Measurements from ENCODE around the gene HEPHL1. TPM values are rescaled to one million over a fixed set of nuclear protein-coding genes. Genes with fewer than 3 reads are reported as not detected.

The HEPHL1 gene
- total RNA-seq, 1 experiment from 2014 or later, result not detected

GRCh38 chr11:93983542-93984195 lies 37.5 kb upstream of the HEPHL1 start:
- ChIA-PET POLR2A (no interaction called here), CTCF (no interaction called here), RAD21 (ENCODE audit: low non-redundant PET in 1 of 2, low total read pairs in 2 of 2, uncharacterized antibody in 2 of 2, unreplicated experiment in 2 of 2) (no interaction called here)
- no TSS peak for BruUV-seq (replicated peaks)
- peaks cover 0 to 5% of the 10 kb centered on the region in 2 experiments; a peak in 2 of 4 replicates for H3K4me1 ChIP-seq (ENCODE audit: control insufficient read depth in 1 of 2, insufficient read depth in 2 of 2, low read length in 2 of 2)
- H4K20me1 ChIP-seq (ENCODE audit: insufficient read depth), result no peaks in the 10 kb centered on the region
- no peaks in the 10 kb centered on the region for H3K36me3 ChIP-seq (ENCODE audit: control insufficient read depth in 1 of 2, insufficient read depth in 2 of 2, low read length in 2 of 2)
- no peak overlapping the region for H2AFZ ChIP-seq (ENCODE audit: low read depth, low read length, poor library complexity, severe bottlenecking)
- no peak overlapping the region for H3K4me3 ChIP-seq (replicated peaks in 1 of 2; ENCODE audit: low read depth in 1 of 2, low read length in 2 of 2)
- intact Hi-C loops (cut with micrococcal nuclease), result no loop called here
- H3K27ac ChIP-seq (ENCODE audit: low read depth, low read length), result no peak overlapping the region
- TF ChIP-seq, protein P1, sequence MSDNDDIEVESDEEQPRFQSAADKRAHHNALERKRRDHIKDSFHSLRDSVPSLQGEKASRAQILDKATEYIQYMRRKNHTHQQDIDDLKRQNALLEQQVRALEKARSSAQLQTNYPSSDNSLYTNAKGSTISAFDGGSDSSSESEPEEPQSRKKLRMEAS (IDR thresholded peaks at IDR 0.05), result no peak
- TF ChIP-seq, protein P2, sequence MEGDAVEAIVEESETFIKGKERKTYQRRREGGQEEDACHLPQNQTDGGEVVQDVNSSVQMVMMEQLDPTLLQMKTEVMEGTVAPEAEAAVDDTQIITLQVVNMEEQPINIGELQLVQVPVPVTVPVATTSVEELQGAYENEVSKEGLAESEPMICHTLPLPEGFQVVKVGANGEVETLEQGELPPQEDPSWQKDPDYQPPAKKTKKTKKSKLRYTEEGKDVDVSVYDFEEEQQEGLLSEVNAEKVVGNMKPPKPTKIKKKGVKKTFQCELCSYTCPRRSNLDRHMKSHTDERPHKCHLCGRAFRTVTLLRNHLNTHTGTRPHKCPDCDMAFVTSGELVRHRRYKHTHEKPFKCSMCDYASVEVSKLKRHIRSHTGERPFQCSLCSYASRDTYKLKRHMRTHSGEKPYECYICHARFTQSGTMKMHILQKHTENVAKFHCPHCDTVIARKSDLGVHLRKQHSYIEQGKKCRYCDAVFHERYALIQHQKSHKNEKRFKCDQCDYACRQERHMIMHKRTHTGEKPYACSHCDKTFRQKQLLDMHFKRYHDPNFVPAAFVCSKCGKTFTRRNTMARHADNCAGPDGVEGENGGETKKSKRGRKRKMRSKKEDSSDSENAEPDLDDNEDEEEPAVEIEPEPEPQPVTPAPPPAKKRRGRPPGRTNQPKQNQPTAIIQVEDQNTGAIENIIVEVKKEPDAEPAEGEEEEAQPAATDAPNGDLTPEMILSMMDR (IDR thresholded peaks at IDR 0.05 in 2 of 3, conservative IDR thresholded peaks at IDR 0.05 in 1 of 3; ENCODE audit: borderline replicate concordance in 1 of 3, insufficient read depth in 1 of 3, low read depth in 2 of 3, low read length in 2 of 3), result no peak
- no peak for TF ChIP-seq ELF1 (IDR thresholded peaks at IDR 0.05; ENCODE audit: borderline replicate concordance, low read depth)
- no peak overlapping the region for H3K4me2 ChIP-seq (ENCODE audit: low read length)
- H3K9me3 ChIP-seq (ENCODE audit: control insufficient read depth in 1 of 2, insufficient read depth in 1 of 2, low read depth in 1 of 2, low read length in 2 of 2), result no peaks in the 10 kb centered on the region
- H3K9me2 ChIP-seq (ENCODE audit: insufficient read depth), result no peaks in the 10 kb centered on the region; the same call in 1 of the 2 replicates
- H3K79me2 ChIP-seq (ENCODE audit: insufficient read depth, low read length), result no peaks in the 10 kb centered on the region
- ATAC-seq, result no peak
- no peak overlapping the region for H3K9ac ChIP-seq (ENCODE audit: low read length)
- DNase-seq (ENCODE audit: low read depth, low spot score), result no peak
- peaks cover 4% of the 10 kb centered on the region; the same call in 1 of the 2 replicates for H3K27me3 ChIP-seq (ENCODE audit: insufficient read depth, low read length)

DNA sequence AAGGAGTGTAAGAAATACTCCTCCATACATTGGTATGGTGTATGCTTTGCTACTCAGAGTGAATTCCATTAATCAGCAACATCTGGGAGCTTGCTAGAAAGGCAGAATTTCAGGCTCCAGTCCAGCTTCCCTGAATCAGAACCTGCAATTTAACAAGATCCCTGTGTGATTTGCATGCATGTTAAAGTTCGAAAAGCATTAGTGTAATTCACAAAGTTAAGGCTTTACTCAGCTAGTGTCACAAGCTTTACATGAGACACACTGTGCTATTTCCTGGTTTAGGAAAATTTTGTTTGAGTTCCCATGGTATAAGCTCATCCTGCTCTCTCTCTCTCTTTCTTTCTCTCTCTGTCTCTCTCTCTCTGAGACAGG lies 37.0 kb upstream of the HEPHL1 start:
- peaks cover 4% of the 10 kb centered on the region; the same call in 1 of the 2 replicates for H3K27me3 ChIP-seq (ENCODE audit: insufficient read depth, low read length)
- ChIA-PET POLR2A (no interaction called here), RAD21 (ENCODE audit: low non-redundant PET in 1 of 2, low total read pairs in 2 of 2, uncharacterized antibody in 2 of 2, unreplicated experiment in 2 of 2) (no interaction called here), CTCF (no interaction called here)
- H2AFZ ChIP-seq (ENCODE audit: low read depth, low read length, poor library complexity, severe bottlenecking), result no peak overlapping the region
- H3K27ac ChIP-seq (ENCODE audit: low read depth, low read length), result no peak overlapping the region
- BruUV-seq (replicated peaks), result no TSS peak
- no peak overlapping the region for H3K9ac ChIP-seq (ENCODE audit: low read length)
- peaks cover 0 to 5% of the 10 kb centered on the region in 2 experiments; a peak in 2 of 4 replicates for H3K4me1 ChIP-seq (ENCODE audit: control insufficient read depth in 1 of 2, insufficient read depth in 2 of 2, low read length in 2 of 2)
- intact Hi-C loops (cut with micrococcal nuclease), result no loop called here
- no peaks in the 10 kb centered on the region; the same call in 1 of the 2 replicates for H3K9me2 ChIP-seq (ENCODE audit: insufficient read depth)
- no peaks in the 10 kb centered on the region for H3K36me3 ChIP-seq (ENCODE audit: control insufficient read depth in 1 of 2, insufficient read depth in 2 of 2, low read length in 2 of 2)
- no peak overlapping the region for H3K4me2 ChIP-seq (ENCODE audit: low read length)
- ATAC-seq (no peak), DNase-seq (ENCODE audit: low read depth, low spot score) (no peak)
- H4K20me1 ChIP-seq (ENCODE audit: insufficient read depth), result no peaks in the 10 kb centered on the region
- no peaks in the 10 kb centered on the region for H3K9me3 ChIP-seq (ENCODE audit: control insufficient read depth in 1 of 2, insufficient read depth in 1 of 2, low read depth in 1 of 2, low read length in 2 of 2)
- H3K4me3 ChIP-seq (replicated peaks in 1 of 2; ENCODE audit: low read depth in 1 of 2, low read length in 2 of 2), result no peak overlapping the region
- H3K79me2 ChIP-seq (ENCODE audit: insufficient read depth, low read length), result no peaks in the 10 kb centered on the region
- no peak for TF ChIP-seq RAD21 (IDR thresholded peaks at IDR 0.05; ENCODE audit: low read depth)
- TF ChIP-seq SRF (IDR thresholded peaks at IDR 0.05; ENCODE audit: low read depth), result no peak
- no peak for TF ChIP-seq CEBPB (IDR thresholded peaks at IDR 0.05; ENCODE audit: low read depth)
- TF ChIP-seq JUND (IDR thresholded peaks at IDR 0.05), result no peak
- TF ChIP-seq POLR2AphosphoS5 (IDR thresholded peaks at IDR 0.05; ENCODE audit: low read depth, low read length), result no peak
- no peak for TF ChIP-seq FOSL1 (IDR thresholded peaks at IDR 0.05; ENCODE audit: low read depth)
- no peak for TF ChIP-seq EZH2phosphoT487 (IDR thresholded peaks at IDR 0.05; ENCODE audit: borderline replicate concordance)
- TF ChIP-seq, protein P3, sequence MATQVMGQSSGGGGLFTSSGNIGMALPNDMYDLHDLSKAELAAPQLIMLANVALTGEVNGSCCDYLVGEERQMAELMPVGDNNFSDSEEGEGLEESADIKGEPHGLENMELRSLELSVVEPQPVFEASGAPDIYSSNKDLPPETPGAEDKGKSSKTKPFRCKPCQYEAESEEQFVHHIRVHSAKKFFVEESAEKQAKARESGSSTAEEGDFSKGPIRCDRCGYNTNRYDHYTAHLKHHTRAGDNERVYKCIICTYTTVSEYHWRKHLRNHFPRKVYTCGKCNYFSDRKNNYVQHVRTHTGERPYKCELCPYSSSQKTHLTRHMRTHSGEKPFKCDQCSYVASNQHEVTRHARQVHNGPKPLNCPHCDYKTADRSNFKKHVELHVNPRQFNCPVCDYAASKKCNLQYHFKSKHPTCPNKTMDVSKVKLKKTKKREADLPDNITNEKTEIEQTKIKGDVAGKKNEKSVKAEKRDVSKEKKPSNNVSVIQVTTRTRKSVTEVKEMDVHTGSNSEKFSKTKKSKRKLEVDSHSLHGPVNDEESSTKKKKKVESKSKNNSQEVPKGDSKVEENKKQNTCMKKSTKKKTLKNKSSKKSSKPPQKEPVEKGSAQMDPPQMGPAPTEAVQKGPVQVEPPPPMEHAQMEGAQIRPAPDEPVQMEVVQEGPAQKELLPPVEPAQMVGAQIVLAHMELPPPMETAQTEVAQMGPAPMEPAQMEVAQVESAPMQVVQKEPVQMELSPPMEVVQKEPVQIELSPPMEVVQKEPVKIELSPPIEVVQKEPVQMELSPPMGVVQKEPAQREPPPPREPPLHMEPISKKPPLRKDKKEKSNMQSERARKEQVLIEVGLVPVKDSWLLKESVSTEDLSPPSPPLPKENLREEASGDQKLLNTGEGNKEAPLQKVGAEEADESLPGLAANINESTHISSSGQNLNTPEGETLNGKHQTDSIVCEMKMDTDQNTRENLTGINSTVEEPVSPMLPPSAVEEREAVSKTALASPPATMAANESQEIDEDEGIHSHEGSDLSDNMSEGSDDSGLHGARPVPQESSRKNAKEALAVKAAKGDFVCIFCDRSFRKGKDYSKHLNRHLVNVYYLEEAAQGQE (IDR thresholded peaks at IDR 0.05; ENCODE audit: low read depth), result no peak
- TF ChIP-seq, protein P4, sequence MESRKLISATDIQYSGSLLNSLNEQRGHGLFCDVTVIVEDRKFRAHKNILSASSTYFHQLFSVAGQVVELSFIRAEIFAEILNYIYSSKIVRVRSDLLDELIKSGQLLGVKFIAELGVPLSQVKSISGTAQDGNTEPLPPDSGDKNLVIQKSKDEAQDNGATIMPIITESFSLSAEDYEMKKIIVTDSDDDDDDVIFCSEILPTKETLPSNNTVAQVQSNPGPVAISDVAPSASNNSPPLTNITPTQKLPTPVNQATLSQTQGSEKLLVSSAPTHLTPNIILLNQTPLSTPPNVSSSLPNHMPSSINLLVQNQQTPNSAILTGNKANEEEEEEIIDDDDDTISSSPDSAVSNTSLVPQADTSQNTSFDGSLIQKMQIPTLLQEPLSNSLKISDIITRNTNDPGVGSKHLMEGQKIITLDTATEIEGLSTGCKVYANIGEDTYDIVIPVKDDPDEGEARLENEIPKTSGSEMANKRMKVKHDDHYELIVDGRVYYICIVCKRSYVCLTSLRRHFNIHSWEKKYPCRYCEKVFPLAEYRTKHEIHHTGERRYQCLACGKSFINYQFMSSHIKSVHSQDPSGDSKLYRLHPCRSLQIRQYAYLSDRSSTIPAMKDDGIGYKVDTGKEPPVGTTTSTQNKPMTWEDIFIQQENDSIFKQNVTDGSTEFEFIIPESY (IDR thresholded peaks at IDR 0.05; ENCODE audit: extremely low read depth, insufficient replicate concordance, low read length), result no peak

All from HCT116 (cell line).